ENCODE data around the gene USH2A. TPM values are rescaled to one million over a fixed set of nuclear protein-coding genes. Genes with fewer than 3 reads are reported as not detected.

Gene USH2A
- total RNA-seq, 1 experiment from 2014 or later = not detected

GRCh38 chr1:215661033-215661432 is 762.2 kb downstream of the USH2A start:
- no peaks in the 10 kb centered on the region for H4K20me1 ChIP-seq (ENCODE audit: insufficient read depth)
- no peak overlapping the region for H3K9ac ChIP-seq (ENCODE audit: low read length)
- no peak overlapping the region for H3K4me3 ChIP-seq (replicated peaks in 1 of 2; ENCODE audit: low read depth in 1 of 2, low read length in 2 of 2)
- H3K9me2 ChIP-seq (ENCODE audit: insufficient read depth) = no peaks in the 10 kb centered on the region
- no peak overlapping the region for H3K27ac ChIP-seq (ENCODE audit: low read depth, low read length)
- ATAC-seq (no peak), DNase-seq (ENCODE audit: low read depth, low spot score) (no peak)
- no peak for TF ChIP-seq ZFX (IDR thresholded peaks at IDR 0.05)
- no peak for TF ChIP-seq EZH2 (IDR thresholded peaks at IDR 0.05)
- TF ChIP-seq, protein P1, sequence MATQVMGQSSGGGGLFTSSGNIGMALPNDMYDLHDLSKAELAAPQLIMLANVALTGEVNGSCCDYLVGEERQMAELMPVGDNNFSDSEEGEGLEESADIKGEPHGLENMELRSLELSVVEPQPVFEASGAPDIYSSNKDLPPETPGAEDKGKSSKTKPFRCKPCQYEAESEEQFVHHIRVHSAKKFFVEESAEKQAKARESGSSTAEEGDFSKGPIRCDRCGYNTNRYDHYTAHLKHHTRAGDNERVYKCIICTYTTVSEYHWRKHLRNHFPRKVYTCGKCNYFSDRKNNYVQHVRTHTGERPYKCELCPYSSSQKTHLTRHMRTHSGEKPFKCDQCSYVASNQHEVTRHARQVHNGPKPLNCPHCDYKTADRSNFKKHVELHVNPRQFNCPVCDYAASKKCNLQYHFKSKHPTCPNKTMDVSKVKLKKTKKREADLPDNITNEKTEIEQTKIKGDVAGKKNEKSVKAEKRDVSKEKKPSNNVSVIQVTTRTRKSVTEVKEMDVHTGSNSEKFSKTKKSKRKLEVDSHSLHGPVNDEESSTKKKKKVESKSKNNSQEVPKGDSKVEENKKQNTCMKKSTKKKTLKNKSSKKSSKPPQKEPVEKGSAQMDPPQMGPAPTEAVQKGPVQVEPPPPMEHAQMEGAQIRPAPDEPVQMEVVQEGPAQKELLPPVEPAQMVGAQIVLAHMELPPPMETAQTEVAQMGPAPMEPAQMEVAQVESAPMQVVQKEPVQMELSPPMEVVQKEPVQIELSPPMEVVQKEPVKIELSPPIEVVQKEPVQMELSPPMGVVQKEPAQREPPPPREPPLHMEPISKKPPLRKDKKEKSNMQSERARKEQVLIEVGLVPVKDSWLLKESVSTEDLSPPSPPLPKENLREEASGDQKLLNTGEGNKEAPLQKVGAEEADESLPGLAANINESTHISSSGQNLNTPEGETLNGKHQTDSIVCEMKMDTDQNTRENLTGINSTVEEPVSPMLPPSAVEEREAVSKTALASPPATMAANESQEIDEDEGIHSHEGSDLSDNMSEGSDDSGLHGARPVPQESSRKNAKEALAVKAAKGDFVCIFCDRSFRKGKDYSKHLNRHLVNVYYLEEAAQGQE (IDR thresholded peaks at IDR 0.05; ENCODE audit: low read depth) = no peak
- TF ChIP-seq RAD21 (IDR thresholded peaks at IDR 0.05; ENCODE audit: low read depth) = no peak
- no peak for TF ChIP-seq POLR2A (IDR thresholded peaks at IDR 0.05; ENCODE audit: borderline replicate concordance, extremely low read depth, insufficient read depth, insufficient read length)
- no peak for TF ChIP-seq EGR1 (IDR thresholded peaks at IDR 0.05; ENCODE audit: low read depth)
- no peak for TF ChIP-seq POLR2AphosphoS5 (IDR thresholded peaks at IDR 0.05; ENCODE audit: low read depth, low read length)
- no peak for TF ChIP-seq SRF (IDR thresholded peaks at IDR 0.05; ENCODE audit: low read depth)
- no peak for TF ChIP-seq SIN3A (IDR thresholded peaks at IDR 0.05; ENCODE audit: low read depth)
- no peak for TF ChIP-seq ZBTB33 (IDR thresholded peaks at IDR 0.05; ENCODE audit: extremely low read depth, insufficient replicate concordance, low read length)
- no peak for TF ChIP-seq FOSL1 (IDR thresholded peaks at IDR 0.05; ENCODE audit: low read depth)
- TF ChIP-seq ATF3 (IDR thresholded peaks at IDR 0.05) = no peak
- no peak overlapping the region for H2AFZ ChIP-seq (ENCODE audit: low read depth, low read length, poor library complexity, severe bottlenecking)
- BruUV-seq (replicated peaks) = no TSS peak
- CTCF ChIA-PET = no interaction called here
- POLR2A ChIA-PET = no interaction called here
- RAD21 ChIA-PET (ENCODE audit: low non-redundant PET in 1 of 2, low total read pairs in 2 of 2, uncharacterized antibody in 2 of 2, unreplicated experiment in 2 of 2) = no interaction called here
- H3K27me3 ChIP-seq (ENCODE audit: insufficient read depth, low read length) = no peaks in the 10 kb centered on the region
- intact Hi-C loops (cut with micrococcal nuclease) = no loop called here
- H3K9me3 ChIP-seq (ENCODE audit: control insufficient read depth in 1 of 2, insufficient read depth in 1 of 2, low read depth in 1 of 2, low read length in 2 of 2) = no peaks in the 10 kb centered on the region
- no peaks in the 10 kb centered on the region for H3K4me1 ChIP-seq (ENCODE audit: control insufficient read depth in 1 of 2, insufficient read depth in 2 of 2, low read length in 2 of 2)
- no peaks in the 10 kb centered on the region for H3K79me2 ChIP-seq (ENCODE audit: insufficient read depth, low read length)
- no peak overlapping the region for H3K4me2 ChIP-seq (ENCODE audit: low read length)
- no peaks in the 10 kb centered on the region for H3K36me3 ChIP-seq (ENCODE audit: control insufficient read depth in 1 of 2, insufficient read depth in 2 of 2, low read length in 2 of 2)

Measured in HCT116 (cell line).